ENCODE measurements around the gene ABCB8.

DNA sequence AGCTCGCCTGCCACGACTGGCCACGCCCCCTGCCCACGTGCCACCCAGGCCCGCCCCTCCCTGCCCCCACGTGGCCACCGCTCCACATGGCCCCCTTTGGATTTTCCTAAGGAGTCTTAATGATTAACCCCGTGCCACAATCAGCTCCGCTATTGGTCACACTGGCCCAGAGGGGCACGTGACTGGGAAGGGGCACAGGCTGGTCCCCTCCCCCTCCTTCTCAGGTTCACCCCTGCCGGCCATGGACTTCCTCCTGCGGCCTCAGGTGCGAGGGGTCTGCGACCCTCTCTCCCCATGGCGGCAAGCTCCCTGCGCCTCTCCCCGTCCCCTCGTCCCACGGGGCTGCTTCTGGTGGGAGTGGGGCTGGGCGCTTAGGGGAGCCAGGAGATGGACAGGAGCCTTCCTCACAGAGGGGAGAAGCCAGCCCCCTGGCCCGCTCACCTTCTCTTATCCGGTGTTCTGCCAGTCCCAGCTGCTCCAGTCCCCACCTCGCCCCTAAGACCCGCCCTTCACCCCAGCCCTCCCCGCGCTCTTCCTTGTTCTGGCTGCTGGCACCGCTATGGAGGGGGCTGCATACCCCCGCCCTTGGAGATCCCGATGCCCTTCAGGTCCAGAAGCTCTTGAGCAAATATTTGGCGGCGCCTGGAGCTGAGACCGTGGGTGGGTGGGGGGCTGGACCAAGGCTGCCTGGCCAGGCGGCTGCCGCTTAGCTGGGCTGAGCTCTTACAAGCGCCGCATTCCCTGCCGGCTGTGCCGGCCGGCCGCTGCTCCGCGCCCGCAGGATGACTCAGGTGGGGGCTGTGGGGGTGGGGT is 34.4 kb downstream of the ABCB8 start:
- TF ChIP-seq, protein P1, sequence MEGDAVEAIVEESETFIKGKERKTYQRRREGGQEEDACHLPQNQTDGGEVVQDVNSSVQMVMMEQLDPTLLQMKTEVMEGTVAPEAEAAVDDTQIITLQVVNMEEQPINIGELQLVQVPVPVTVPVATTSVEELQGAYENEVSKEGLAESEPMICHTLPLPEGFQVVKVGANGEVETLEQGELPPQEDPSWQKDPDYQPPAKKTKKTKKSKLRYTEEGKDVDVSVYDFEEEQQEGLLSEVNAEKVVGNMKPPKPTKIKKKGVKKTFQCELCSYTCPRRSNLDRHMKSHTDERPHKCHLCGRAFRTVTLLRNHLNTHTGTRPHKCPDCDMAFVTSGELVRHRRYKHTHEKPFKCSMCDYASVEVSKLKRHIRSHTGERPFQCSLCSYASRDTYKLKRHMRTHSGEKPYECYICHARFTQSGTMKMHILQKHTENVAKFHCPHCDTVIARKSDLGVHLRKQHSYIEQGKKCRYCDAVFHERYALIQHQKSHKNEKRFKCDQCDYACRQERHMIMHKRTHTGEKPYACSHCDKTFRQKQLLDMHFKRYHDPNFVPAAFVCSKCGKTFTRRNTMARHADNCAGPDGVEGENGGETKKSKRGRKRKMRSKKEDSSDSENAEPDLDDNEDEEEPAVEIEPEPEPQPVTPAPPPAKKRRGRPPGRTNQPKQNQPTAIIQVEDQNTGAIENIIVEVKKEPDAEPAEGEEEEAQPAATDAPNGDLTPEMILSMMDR (IDR thresholded peaks at IDR 0.05; ENCODE audit: insufficient read depth, low read length): no peak
- TF ChIP-seq, protein P2, sequence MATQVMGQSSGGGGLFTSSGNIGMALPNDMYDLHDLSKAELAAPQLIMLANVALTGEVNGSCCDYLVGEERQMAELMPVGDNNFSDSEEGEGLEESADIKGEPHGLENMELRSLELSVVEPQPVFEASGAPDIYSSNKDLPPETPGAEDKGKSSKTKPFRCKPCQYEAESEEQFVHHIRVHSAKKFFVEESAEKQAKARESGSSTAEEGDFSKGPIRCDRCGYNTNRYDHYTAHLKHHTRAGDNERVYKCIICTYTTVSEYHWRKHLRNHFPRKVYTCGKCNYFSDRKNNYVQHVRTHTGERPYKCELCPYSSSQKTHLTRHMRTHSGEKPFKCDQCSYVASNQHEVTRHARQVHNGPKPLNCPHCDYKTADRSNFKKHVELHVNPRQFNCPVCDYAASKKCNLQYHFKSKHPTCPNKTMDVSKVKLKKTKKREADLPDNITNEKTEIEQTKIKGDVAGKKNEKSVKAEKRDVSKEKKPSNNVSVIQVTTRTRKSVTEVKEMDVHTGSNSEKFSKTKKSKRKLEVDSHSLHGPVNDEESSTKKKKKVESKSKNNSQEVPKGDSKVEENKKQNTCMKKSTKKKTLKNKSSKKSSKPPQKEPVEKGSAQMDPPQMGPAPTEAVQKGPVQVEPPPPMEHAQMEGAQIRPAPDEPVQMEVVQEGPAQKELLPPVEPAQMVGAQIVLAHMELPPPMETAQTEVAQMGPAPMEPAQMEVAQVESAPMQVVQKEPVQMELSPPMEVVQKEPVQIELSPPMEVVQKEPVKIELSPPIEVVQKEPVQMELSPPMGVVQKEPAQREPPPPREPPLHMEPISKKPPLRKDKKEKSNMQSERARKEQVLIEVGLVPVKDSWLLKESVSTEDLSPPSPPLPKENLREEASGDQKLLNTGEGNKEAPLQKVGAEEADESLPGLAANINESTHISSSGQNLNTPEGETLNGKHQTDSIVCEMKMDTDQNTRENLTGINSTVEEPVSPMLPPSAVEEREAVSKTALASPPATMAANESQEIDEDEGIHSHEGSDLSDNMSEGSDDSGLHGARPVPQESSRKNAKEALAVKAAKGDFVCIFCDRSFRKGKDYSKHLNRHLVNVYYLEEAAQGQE (IDR thresholded peaks at IDR 0.05; ENCODE audit: insufficient replicate concordance, low read depth): no peak
- TF ChIP-seq POLR2AphosphoS5 (IDR thresholded peaks at IDR 0.05; ENCODE audit: low read depth): no peak
